ENCODE measurements around the gene POU1F1.

- TF ChIP-seq CTCF (IDR thresholded peaks at IDR 0.05) = no peak
- no peak for TF ChIP-seq POLR2A (IDR thresholded peaks at IDR 0.05)
These were observed 29.1 kb upstream of the POU1F1 start for GRCh38 chr3:87305517-87305916.

All from adrenal gland (tissue), 5 donors.